NCI-H524 (cell line): ENCODE data around the gene FARP1.

Source experiments
- DNase-seq, 2 experiments: peaks; one replicate each; lab custom pipeline; 2025; lab: John Stamatoyannopoulos, UW

The FARP1 gene

GRCh38 chr13:98443329-98443728, 300.4 kb downstream of the FARP1 start:
- DNase-seq = no peak

GRCh38 chr13:98443800-98444325, 301.0 kb downstream of the FARP1 start:
- no peak for DNase-seq

- DNase-seq = no peak
These were observed 301.5 kb downstream of the FARP1 start for GRCh38 chr13:98444381-98444780.

GRCh38 chr13:98445340-98446233, 302.7 kb downstream of the FARP1 start:
- peak in 1 of 2 experiments; percentile 44 for DNase-seq

GRCh38 chr13:98446234-98446621, 303.3 kb downstream of the FARP1 start:
- DNase-seq = no peak

GRCh38 chr13:98447130-98447529, 304.2 kb downstream of the FARP1 start:
- no peak for DNase-seq

- DNase-seq = peak in 1 of 2 experiments; percentile 38
These were observed 305.2 kb downstream of the FARP1 start for GRCh38 chr13:98447881-98448641.

- DNase-seq = no peak
These were observed 305.7 kb downstream of the FARP1 start for GRCh38 chr13:98448642-98448928.

GRCh38 chr13:98449273-98449672, 306.4 kb downstream of the FARP1 start:
- no peak for DNase-seq

- DNase-seq = no peak
These were observed 307.1 kb downstream of the FARP1 start for GRCh38 chr13:98450026-98450425.

GRCh38 chr13:98450539-98451111, 307.7 kb downstream of the FARP1 start:
- DNase-seq = no peak

- no peak for DNase-seq
These were observed 309.0 kb downstream of the FARP1 start for GRCh38 chr13:98451676-98452470.

GRCh38 chr13:98452851-98453843, 310.3 kb downstream of the FARP1 start:
- DNase-seq = no peak

- DNase-seq = no peak
These were observed 311.5 kb downstream of the FARP1 start for GRCh38 chr13:98454389-98454881.

GRCh38 chr13:98456413-98456845, 313.5 kb downstream of the FARP1 start:
- peak in 1 of 2 experiments; percentile 63 for DNase-seq

GRCh38 chr13:98457053-98457452, 314.2 kb downstream of the FARP1 start:
- DNase-seq = no peak

- no peak for DNase-seq
These were observed 315.5 kb downstream of the FARP1 start for GRCh38 chr13:98458431-98458830.

GRCh38 chr13:98459171-98459681, 316.3 kb downstream of the FARP1 start:
- DNase-seq = no peak

GRCh38 chr13:98459721-98460370, 317.0 kb downstream of the FARP1 start:
- DNase-seq = no peak

GRCh38 chr13:98460516-98460915, 317.6 kb downstream of the FARP1 start:
- no peak for DNase-seq
